ENCODE measurements around the gene SEC16B.

DNA sequence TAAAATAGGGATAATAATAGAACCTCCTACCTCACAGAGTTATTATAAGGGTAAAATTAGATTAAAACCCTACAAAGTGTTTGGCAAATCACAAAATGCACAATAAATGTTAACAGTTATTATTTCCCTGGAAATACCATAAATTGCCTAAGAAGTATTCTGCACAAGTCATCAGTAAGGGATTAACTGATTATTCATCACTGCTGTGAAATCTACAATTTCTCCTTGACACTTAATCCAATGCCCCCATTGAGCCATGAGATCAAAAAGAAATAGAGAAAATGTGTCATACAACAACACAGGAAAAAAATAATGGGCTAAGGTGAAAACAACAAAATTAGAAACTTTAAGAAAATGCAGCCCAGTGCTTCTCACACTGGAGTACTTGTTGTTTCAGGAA is 6.7 kb upstream of the SEC16B start:
- TF ChIP-seq, protein P1, sequence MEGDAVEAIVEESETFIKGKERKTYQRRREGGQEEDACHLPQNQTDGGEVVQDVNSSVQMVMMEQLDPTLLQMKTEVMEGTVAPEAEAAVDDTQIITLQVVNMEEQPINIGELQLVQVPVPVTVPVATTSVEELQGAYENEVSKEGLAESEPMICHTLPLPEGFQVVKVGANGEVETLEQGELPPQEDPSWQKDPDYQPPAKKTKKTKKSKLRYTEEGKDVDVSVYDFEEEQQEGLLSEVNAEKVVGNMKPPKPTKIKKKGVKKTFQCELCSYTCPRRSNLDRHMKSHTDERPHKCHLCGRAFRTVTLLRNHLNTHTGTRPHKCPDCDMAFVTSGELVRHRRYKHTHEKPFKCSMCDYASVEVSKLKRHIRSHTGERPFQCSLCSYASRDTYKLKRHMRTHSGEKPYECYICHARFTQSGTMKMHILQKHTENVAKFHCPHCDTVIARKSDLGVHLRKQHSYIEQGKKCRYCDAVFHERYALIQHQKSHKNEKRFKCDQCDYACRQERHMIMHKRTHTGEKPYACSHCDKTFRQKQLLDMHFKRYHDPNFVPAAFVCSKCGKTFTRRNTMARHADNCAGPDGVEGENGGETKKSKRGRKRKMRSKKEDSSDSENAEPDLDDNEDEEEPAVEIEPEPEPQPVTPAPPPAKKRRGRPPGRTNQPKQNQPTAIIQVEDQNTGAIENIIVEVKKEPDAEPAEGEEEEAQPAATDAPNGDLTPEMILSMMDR (IDR thresholded peaks at IDR 0.05) = no peak
- TF ChIP-seq POLR2A (IDR thresholded peaks at IDR 0.05) = no peak
- TF ChIP-seq POLR2AphosphoS5 (IDR thresholded peaks at IDR 0.05; ENCODE audit: insufficient read depth in 1 of 2, low read depth in 1 of 2) = no peak
